HG03066 (cell line): Measurements from ENCODE around the gene SPATS2.
A peak's percentile ranks its signal among the peaks of the same experiment; 100 is the strongest.

Source experiments
- ATAC-seq: cut with Tn5 transposase; IDR thresholded peaks from one replicate; pipeline ENCODE4 v1.9.1; 2021; ENCODE audit warnings: low read depth; ENCODE audit not compliant: unreplicated experiment

SPATS2 gene

DNA sequence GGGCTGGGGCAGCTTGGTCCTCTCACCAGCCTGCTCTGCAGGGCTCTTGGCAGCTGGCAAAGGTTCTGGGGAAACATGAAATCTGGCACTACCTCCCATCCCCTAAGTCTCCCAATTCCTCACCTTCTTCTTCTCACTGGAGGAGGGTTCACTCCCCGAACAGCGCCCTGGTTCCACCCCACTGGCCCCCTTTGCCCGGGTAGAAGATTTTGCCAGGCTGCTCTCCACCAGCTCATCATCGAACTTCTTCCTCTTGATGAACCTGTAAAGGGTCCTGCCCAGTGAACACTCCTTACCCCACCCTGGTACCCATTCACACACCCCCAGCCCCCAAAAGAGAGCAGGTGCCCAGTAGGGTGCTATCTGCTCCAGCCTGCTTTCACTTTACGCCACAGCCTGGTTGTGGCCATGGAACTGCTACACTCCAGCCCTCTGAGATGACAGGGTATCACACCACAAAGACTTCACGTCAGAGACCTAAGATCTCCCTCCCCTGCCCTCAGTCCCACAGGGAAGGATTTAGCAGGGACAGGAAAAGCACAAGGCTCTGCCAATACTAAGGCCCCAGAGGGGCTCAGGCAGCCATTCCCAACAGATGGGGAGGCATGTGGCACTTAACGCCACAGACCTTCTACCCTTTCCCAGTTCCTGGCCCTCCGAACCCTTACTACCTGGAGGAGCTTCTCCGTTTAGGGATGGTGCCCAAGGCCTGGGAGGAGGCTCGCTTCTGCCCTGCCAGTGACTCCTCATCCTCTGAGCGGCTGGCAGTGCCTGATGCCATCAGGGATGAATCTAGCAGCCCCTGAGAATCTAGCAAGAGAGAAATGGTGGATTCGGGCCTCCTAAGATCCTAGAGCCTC, 198.4 kb downstream of the SPATS2 start:
- no peak for ATAC-seq

DNA sequence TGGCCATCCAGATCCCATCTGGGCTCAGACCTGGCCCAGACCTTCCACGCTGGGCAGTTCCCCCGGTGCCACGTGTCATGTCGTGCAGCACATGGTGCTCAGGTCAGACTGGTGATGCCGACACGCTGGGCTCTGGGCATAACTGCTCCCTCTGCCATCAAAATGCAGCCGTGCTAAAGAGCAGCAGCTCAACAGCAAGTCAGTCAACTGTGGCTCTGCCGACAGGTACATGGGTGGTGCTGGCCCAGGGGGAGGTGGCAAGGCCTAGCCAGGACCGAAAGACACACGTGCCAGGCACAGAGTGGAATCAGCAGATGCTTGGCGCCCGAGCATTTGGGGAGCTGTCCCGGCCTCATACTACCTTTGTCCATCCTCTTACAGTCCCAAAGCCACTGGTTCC, 199.1 kb downstream of the SPATS2 start:
- no peak for ATAC-seq

DNA sequence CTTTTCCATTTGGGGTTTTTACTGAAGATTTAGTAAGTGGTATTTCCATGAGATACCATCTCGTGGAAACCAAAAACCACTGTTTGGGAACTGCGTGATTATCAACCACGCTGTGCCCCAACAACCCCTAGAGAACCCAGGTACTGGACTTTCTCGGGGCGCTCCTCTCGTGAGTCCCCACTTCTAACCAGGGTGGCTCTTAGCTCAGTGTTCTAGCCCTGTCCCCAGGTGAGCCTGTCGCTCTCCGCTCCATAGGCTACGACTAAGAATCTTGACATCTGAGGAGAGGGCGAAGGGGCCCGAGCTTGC, 200.0 kb downstream of the SPATS2 start:
- peak; percentile 6 for ATAC-seq

DNA sequence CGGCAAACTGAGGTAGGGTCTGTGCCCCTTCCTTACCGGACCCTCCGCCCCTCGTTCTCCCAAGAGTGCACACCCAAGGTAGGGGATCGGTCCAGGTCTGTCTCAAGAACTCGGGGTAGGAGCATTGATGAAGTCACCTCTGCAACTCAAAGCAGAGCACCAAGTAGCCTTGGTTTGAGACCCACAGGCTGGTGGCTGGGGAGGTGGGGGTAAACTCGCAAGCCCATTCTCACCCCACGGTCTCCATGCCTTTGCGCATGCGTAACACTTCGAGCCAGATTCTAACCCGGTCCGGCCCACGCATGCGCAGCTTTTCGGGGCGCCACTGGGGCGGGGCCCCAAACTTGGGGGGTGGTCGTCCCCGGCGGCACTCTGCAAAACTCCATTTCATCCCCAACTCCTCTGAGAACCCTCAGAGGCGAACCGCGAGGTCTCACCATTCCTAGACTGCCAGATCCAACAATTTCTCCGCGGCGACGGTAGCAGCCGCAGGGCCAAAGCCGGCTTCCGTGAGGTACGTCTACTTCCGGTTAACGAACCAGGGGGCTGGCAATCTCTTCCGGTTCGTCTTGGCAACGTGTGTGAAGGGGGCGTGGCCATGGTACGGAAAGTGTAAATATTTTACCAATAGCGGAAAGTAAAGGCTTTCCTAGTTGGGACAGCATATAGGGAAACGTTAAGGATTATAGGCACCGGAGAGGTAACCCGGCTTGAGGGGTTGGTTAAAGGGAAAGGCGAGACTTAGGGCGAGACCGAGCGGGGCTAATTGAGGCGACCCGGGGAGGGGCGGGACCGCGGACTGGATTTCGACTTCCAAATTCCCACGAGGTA, 200.6 kb downstream of the SPATS2 start, which contains the start of gene MCRS1:
Gene MCRS1 (minus strand): TSS at position 532 of the 831 bp plus-strand sequence. CDS start 1,411 bp downstream, outside the sequence.
- peak; percentile 86 for ATAC-seq

- ATAC-seq = peak; percentile 13
These were observed 201.3 kb downstream of the SPATS2 start for GRCh38 chr12:49568442-49569162.
